Heart left ventricle (tissue), 13 donors: ENCODE measurements around the gene IGF2.

Source experiments
- POLR2A ChIP-seq, 2 donors: fragments of 450-650 bp; IDR thresholded peaks; one replicate each; pipeline ENCODE4 v1.6.1; 2017; ENCODE audit warnings: antibody characterized with exemption in 2 of 2, mild to moderate bottlenecking in 2 of 2, moderate library complexity in 2 of 2
- TF ChIP-seq, protein P1 (sequence below), 12 donors: fragments of 200-600 bp; sonication (generic) in 4 of 12; IDR thresholded peaks; one replicate each; pipeline versions ENCODE4 v1.5.0 to v1.8.0; 2018 to 2022; ENCODE audit warnings: antibody characterized with exemption in 12 of 12, mild to moderate bottlenecking in 5 of 12
- donor health status: ischemic (EF 13 %, LVEDD 7.1; RV severe dilation, severe dysfunction).
- donor health status: DM: no; HTN: yes; CAD: no.
- donor health status: DM: no; HTN: no; CAD: no.
- donor health status: ischemic (EF 25% LVEDD 6.9; RV normal size, moderate dysfunction).
- donor health status: ischemic (EF 25% LVEDD 5.7; RV mildly dilated, moderate dysfunction).
- donor health status: ischemic (EF 35%, LVEDD 5.7; RV mildly dilated, moderate dysfunction).
- donor health status: nonischemic (EF 11% LVEDD 7.7; RV severe dilation, severe dysfunction).
- donor health status: DM: yes; HTN: yes; CAD: no.
- donor health status: PGD.
- donor health status: ischemic (EF 29% LVEDD 5.4; RV normal size, mild dysfunction).
- donor health status: nonischemic (EF 23%, LVEDD 6.1; RV moderate dilation, normal function).

GRCh38 chr11:2128130-2128510, 11.1 kb downstream of the IGF2 start:
- TF ChIP-seq, protein P1, sequence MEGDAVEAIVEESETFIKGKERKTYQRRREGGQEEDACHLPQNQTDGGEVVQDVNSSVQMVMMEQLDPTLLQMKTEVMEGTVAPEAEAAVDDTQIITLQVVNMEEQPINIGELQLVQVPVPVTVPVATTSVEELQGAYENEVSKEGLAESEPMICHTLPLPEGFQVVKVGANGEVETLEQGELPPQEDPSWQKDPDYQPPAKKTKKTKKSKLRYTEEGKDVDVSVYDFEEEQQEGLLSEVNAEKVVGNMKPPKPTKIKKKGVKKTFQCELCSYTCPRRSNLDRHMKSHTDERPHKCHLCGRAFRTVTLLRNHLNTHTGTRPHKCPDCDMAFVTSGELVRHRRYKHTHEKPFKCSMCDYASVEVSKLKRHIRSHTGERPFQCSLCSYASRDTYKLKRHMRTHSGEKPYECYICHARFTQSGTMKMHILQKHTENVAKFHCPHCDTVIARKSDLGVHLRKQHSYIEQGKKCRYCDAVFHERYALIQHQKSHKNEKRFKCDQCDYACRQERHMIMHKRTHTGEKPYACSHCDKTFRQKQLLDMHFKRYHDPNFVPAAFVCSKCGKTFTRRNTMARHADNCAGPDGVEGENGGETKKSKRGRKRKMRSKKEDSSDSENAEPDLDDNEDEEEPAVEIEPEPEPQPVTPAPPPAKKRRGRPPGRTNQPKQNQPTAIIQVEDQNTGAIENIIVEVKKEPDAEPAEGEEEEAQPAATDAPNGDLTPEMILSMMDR (IDR thresholded peaks at IDR 0.05) = no peak
- TF ChIP-seq POLR2A (IDR thresholded peaks at IDR 0.05) = no peak
